ENCODE data around the gene PARP1. TPM values are rescaled to one million over a fixed set of nuclear protein-coding genes. Genes with fewer than 3 reads are reported as not detected.

Gene PARP1
- total RNA-seq, 8 experiments from 2014 or later, result 51.4 to 243 (median 118) TPM

DNA sequence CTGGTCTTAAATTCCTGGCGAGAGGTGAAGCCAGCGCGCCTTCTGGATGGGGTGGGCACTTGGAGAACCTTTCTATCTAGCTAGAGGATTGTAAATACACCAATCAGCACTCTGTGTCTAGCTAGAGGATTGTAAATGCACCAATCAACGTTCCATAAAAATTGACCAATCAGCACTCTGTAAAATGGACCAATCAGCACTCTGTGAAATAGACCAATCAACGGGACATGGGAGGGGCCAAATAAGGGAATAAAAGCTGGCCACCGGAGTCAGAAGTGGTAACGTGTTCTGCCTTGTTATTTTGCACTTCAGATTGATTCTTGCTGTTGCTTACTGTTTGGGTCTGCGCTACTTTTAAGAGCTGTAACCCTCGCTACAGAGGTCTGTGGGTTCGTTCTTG lies 87.0 kb downstream of the PARP1 start:
- no peak for ATAC-seq (replicated peaks in 6 of 8)
- Histone ChIP-seq H3K4me1 (replicated peaks in 1 of 2) (no peaks in the 10 kb centered on the region), H3K4me3 (no peak overlapping the region), H3K27ac (no peak overlapping the region)
- 57 to 93% (median 90%) methylated on average over 3 to 10 of the region's 10 CpGs; no CpG with 5 or more reads in 1 of the 10 experiments for WGBS, 10 experiments
- in situ Hi-C loops (cut with MboI; ENCODE audit: low pct_unique_long_range_greater_than_20kb in 2 of 9, low sequenced_read_pairs in 9 of 9, unreplicated experiment in 9 of 9), result no loop called here

DNA sequence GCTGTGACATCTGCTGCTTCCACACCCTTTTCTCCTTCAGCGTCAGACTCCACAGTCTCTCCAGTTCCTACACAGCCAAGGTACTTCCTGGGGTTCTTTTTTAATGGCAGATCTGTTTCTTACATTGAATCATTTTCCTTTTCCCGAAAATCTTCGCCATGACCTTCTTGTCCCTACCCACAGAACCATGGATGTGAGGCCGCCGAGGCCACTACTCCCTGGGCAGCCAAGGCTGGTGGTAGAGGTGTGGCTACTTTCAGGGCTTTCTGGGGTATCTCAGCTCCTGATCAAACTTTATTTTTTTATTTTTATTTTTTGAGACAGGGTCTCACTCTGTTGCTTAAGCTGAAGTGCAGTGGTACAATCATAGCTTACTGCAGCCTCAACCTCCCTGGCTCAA lies 89.4 kb downstream of the PARP1 start:
- 80 to 100% (median 97%) methylated on average over 1 to 5 of the region's 5 CpGs; no CpG with 5 or more reads in 3 of the 10 experiments for WGBS, 10 experiments
- Histone ChIP-seq H3K4me3 (no peak overlapping the region), H3K27ac (no peak overlapping the region), H3K4me1 (replicated peaks in 1 of 2) (no peaks in the 10 kb centered on the region)
- ATAC-seq (replicated peaks in 6 of 8), result no peak
- in situ Hi-C loops (cut with MboI; ENCODE audit: low pct_unique_long_range_greater_than_20kb in 2 of 9, low sequenced_read_pairs in 9 of 9, unreplicated experiment in 9 of 9), result no loop called here

DNA sequence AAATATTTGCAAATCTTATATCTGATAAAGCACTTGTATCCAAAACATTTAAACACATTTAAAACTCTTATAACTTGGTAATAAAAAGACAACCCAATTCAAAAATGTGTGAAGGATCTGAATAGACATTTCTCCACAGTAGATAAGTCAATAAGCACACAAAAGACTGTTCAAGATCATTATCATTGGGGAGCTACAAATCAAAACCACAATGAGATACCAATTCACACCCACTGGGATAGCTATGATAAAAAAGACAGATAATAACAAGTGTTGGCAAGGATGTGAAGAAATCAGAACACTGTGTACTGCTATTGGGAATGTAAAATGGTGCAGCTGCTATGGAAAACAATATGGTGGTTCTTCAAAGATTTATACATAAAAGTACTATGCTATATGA lies 93.8 kb downstream of the PARP1 start:
- ATAC-seq (replicated peaks in 6 of 8), result no peak
- in situ Hi-C loops (cut with MboI; ENCODE audit: low pct_unique_long_range_greater_than_20kb in 2 of 9, low sequenced_read_pairs in 9 of 9, unreplicated experiment in 9 of 9), result no loop called here
- Histone ChIP-seq H3K4me1 (replicated peaks in 1 of 2) (peaks cover 0 to 3% of the 10 kb centered on the region in 2 donors), H3K27ac (no peak overlapping the region), H3K4me3 (no peak overlapping the region)

GRCh38 chr1:226312065-226312464 lies 95.8 kb downstream of the PARP1 start:
- 60 to 100% (median 93%) methylated on average over 1 to 2 of the region's 2 CpGs; no CpG with 5 or more reads in 1 of the 10 experiments for WGBS, 10 experiments
- no peak overlapping the region for H3K27ac ChIP-seq
- in situ Hi-C loops (cut with MboI; ENCODE audit: low pct_unique_long_range_greater_than_20kb in 2 of 9, low sequenced_read_pairs in 9 of 9, unreplicated experiment in 9 of 9), result no loop called here

GRCh38 chr1:226311376-226311775 lies 96.5 kb downstream of the PARP1 start:
- Histone ChIP-seq H3K4me3 (no peak overlapping the region), H3K4me1 (replicated peaks in 1 of 2) (peaks cover 3 to 8% of the 10 kb centered on the region in 2 donors), H3K27ac (no peak overlapping the region)
- 60 to 100% (median 96%) methylated on average over 2 to 7 of the region's 7 CpGs; no CpG with 5 or more reads in 1 of the 10 experiments for WGBS, 10 experiments
- in situ Hi-C loops (cut with MboI; ENCODE audit: low pct_unique_long_range_greater_than_20kb in 2 of 9, low sequenced_read_pairs in 9 of 9, unreplicated experiment in 9 of 9), result no loop called here
- no peak for ATAC-seq (replicated peaks in 6 of 8)

More at GRCh38 chr1:226312065-226312464, 95.8 kb downstream of the PARP1 start:
- H3K4me3 ChIP-seq, result no peak overlapping the region
- peaks cover 3 to 8% of the 10 kb centered on the region in 2 donors for H3K4me1 ChIP-seq (replicated peaks in 1 of 2)
- ATAC-seq (replicated peaks in 6 of 8), result no peak

Other genes with a start within 250 kb of the PARP1 start
- gene ACBD3, start 221.4 kb downstream of the PARP1 start, total RNA-seq, result 10 to 100 TPM; 30.9 to 79.1 (median 56.0) TPM
- under 1 TPM in 7 of 8 experiments, not detected in 1; 0.11 to 0.81 (median 0.31) TPM for gene MIXL1, start 184.4 kb downstream of the PARP1 start, total RNA-seq
- 10 to 100 TPM in 1 of 8 experiments, 1 to 10 TPM in 7; 2.0 to 14.1 (median 5.7) TPM for gene LIN9, start 98.9 kb downstream of the PARP1 start, total RNA-seq
- gene STUM, start 140.7 kb upstream of the PARP1 start, total RNA-seq, result 1 to 10 TPM in 2 of 8 experiments, under 1 TPM in 6; 0.09 to 4.2 (median 0.47) TPM

All from motor neuron (in vitro differentiated cells).